ENCODE measurements around the gene ALG6. TPM values are rescaled to one million over a fixed set of nuclear protein-coding genes. Genes with fewer than 3 reads are reported as not detected.

The ALG6 gene
- total and polyA plus RNA-seq, 5 donors from 2014 or later: 20.0 to 26.7 (median 21.2) TPM

DNA sequence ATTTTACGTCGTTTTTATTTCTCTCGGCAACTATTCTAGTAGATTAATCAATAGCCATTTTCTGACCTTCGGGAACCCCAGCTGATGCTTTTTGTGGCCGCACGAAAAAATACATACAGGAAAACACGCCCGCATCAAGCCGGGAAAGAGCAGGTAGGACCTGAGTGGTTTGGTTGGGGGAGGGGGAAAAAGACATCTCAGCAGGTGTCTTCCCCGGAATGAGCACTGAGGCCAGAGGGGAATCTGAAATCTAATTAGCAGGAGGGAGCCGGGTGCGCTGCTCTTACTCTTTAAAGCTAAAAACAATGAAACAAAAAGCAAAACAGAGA, 45.7 kb upstream of the ALG6 start:
- peaks cover 10 to 39% of the 10 kb centered on the region in 2 experiments for H3K9me3 ChIP-seq (ENCODE audit: control insufficient read depth in 2 of 2, low read length in 2 of 2)
- H3K27me3 Mint-ChIP-seq: peaks cover 77% of the 10 kb centered on the region
- ATAC-seq (ENCODE audit: low read depth in 2 of 2): no peak
- H3K4me1 Mint-ChIP-seq: peaks cover 13 to 56% (median 30%) of the 10 kb centered on the region in 4 donors
- peak in 2 of 3 donors; percentile 2 to 30 for DNase-seq
- peak overlapping the region; percentile 12 to 97 (median 88) for H3K27ac Mint-ChIP-seq
- H3K4me3 ChIP-seq (ENCODE audit: low read depth, low read length): peak overlapping the region; percentile 54
- H3K36me3 ChIP-seq (ENCODE audit: control insufficient read depth, insufficient read depth, low read length): no peaks in the 10 kb centered on the region
- H3K4me3 Mint-ChIP-seq: peak overlapping the region; percentile 78 to 95 (median 84)
- H3K27ac ChIP-seq (ENCODE audit: insufficient read depth, low read length, poor library complexity, severe bottlenecking): no peak overlapping the region
- peaks cover 10% of the 10 kb centered on the region for H3K36me3 Mint-ChIP-seq
- peaks cover 48% of the 10 kb centered on the region for H3K27me3 ChIP-seq (ENCODE audit: control insufficient read depth, insufficient read depth, low read length)
- H3K9me3 Mint-ChIP-seq: peaks cover 3 to 38% (median 7%) of the 10 kb centered on the region in 7 donors
- peaks cover 46% of the 10 kb centered on the region for H3K4me1 ChIP-seq (ENCODE audit: control insufficient read depth, insufficient read depth, low read length, poor library complexity, severe bottlenecking)

GRCh38 chr1:63322114-63322943, 45.1 kb upstream of the ALG6 start, which contains the start of gene FOXD3:
FOXD3 (plus strand) TSS chr1:63322567; CDS start chr1:63323059, 492 bp downstream.
- Mint-ChIP-seq H3K27ac (peak within 1 kb of the TSS; percentile 71 to 97 (median 88)), H3K9me3 (peaks cover 3 to 39% (median 7%) of the 10 kb centered on the region in 7 donors), H3K27me3 (peaks cover 83% of the 10 kb centered on the region), H3K4me1 (peaks cover 13 to 60% (median 33%) of the 10 kb centered on the region in 4 donors), H3K4me3 (peak within 1 kb of the TSS; percentile 84 to 95 (median 90)), H3K36me3 (peaks cover 10% of the 10 kb centered on the region)
- ATAC-seq (ENCODE audit: low read depth in 2 of 2): peak in 1 of 2 donors; percentile 24
- peak in 2 of 3 donors; percentile 24 to 41 for DNase-seq
- Histone ChIP-seq H3K4me1 (ENCODE audit: control insufficient read depth, insufficient read depth, low read length, poor library complexity, severe bottlenecking) (peaks cover 46% of the 10 kb centered on the region), H3K4me3 (ENCODE audit: low read depth, low read length) (peak within 1 kb of the TSS; percentile 54), H3K9me3 (ENCODE audit: control insufficient read depth in 2 of 2, low read length in 2 of 2) (peaks cover 10 to 39% of the 10 kb centered on the region in 2 experiments), H3K27ac (ENCODE audit: insufficient read depth, low read length, poor library complexity, severe bottlenecking) (no peak within 1 kb of the TSS), H3K36me3 (ENCODE audit: control insufficient read depth, insufficient read depth, low read length) (no peaks in the 10 kb centered on the region), H3K27me3 (ENCODE audit: control insufficient read depth, insufficient read depth, low read length) (peaks cover 53% of the 10 kb centered on the region)

GRCh38 chr1:63322944-63323864, 44.2 kb upstream of the ALG6 start:
- Histone ChIP-seq H3K27ac (ENCODE audit: insufficient read depth, low read length, poor library complexity, severe bottlenecking) (no peak overlapping the region), H3K9me3 (ENCODE audit: control insufficient read depth in 2 of 2, low read length in 2 of 2) (peaks cover 15 to 33% of the 10 kb centered on the region in 2 experiments), H3K4me1 (ENCODE audit: control insufficient read depth, insufficient read depth, low read length, poor library complexity, severe bottlenecking) (peaks cover 44% of the 10 kb centered on the region), H3K4me3 (ENCODE audit: low read depth, low read length) (peak overlapping the region; percentile 19), H3K27me3 (ENCODE audit: control insufficient read depth, insufficient read depth, low read length) (peaks cover 55% of the 10 kb centered on the region), H3K36me3 (ENCODE audit: control insufficient read depth, insufficient read depth, low read length) (no peaks in the 10 kb centered on the region)
- Mint-ChIP-seq H3K36me3 (peaks cover 10% of the 10 kb centered on the region), H3K27ac (peak overlapping the region; percentile 38 to 73 (median 71)), H3K4me1 (peaks cover 7 to 54% (median 28%) of the 10 kb centered on the region in 4 donors), H3K27me3 (peaks cover 83% of the 10 kb centered on the region), H3K9me3 (peaks cover 3 to 37% (median 10%) of the 10 kb centered on the region in 7 donors), H3K4me3 (peak overlapping the region; percentile 84 to 93 (median 88))
- peak; percentile 56 to 62 for ATAC-seq (ENCODE audit: low read depth in 2 of 2)
- DNase-seq: peak in 2 of 3 donors; percentile 65 to 66

DNA sequence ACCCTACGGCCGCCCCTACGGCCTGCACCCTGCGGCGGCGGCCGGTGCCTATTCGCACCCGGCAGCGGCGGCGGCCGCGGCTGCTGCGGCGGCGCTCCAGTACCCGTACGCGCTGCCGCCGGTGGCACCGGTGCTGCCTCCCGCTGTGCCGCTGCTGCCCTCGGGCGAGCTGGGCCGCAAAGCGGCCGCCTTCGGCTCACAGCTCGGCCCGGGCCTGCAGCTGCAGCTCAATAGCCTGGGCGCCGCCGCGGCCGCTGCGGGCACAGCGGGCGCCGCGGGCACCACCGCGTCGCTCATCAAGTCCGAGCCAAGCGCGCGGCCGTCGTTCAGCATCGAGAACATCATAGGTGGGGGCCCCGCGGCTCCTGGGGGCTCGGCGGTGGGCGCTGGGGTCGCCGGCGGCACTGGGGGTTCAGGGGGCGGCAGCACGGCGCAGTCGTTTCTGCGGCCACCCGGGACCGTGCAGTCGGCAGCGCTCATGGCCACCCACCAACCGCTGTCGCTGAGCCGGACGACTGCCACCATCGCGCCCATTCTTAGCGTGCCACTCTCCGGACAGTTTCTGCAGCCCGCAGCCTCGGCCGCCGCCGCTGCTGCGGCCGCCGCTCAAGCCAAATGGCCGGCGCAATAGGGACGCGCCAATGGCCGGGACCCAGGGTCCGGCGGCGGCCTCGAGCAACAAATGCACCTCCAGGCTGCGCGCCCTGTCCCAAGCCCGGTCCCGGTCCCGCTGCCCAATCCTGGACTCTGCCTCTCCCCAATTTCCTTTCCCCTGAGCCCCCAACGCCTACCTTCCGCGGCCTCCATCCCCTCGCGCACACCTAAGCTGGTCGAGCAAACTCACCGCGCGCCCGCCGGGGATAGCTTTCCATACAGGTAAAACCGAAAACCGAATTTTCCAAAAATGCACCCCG, 43.3 kb upstream of the ALG6 start:
- Mint-ChIP-seq H3K9me3 (peaks cover 2 to 33% (median 9%) of the 10 kb centered on the region in 7 donors), H3K27ac (peak overlapping the region; percentile 38 to 71 (median 55)), H3K27me3 (peaks cover 83% of the 10 kb centered on the region), H3K36me3 (peaks cover 8% of the 10 kb centered on the region), H3K4me1 (peaks cover 11 to 47% (median 25%) of the 10 kb centered on the region in 4 donors), H3K4me3 (peak overlapping the region; percentile 74 to 93 (median 87))
- Histone ChIP-seq H3K9me3 (ENCODE audit: control insufficient read depth in 2 of 2, low read length in 2 of 2) (peaks cover 13 to 23% of the 10 kb centered on the region in 2 experiments), H3K4me3 (ENCODE audit: low read depth, low read length) (no peak overlapping the region), H3K27me3 (ENCODE audit: control insufficient read depth, insufficient read depth, low read length) (peaks cover 56% of the 10 kb centered on the region), H3K36me3 (ENCODE audit: control insufficient read depth, insufficient read depth, low read length) (no peaks in the 10 kb centered on the region), H3K27ac (ENCODE audit: insufficient read depth, low read length, poor library complexity, severe bottlenecking) (no peak overlapping the region), H3K4me1 (ENCODE audit: control insufficient read depth, insufficient read depth, low read length, poor library complexity, severe bottlenecking) (peaks cover 44% of the 10 kb centered on the region)
- no peak for ATAC-seq (ENCODE audit: low read depth in 2 of 2)
- no peak for DNase-seq

DNA sequence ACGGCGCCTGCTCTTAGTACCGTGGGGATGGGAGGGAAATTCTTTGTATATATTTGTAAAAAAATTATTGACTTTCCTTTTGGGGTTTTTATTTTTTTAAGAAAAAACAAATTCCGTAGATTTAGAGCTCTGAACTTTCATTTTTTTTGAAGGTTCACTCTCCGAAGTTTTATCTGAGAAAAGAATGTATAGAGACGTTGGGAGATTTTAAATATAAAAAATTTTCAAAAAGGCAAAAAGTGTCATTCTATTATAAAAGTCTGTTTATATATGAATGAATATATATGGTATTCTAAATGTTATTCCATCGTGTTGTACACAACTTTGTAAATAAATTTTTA, 42.7 kb upstream of the ALG6 start:
- Histone ChIP-seq H3K27ac (ENCODE audit: insufficient read depth, low read length, poor library complexity, severe bottlenecking) (no peak overlapping the region), H3K36me3 (ENCODE audit: control insufficient read depth, insufficient read depth, low read length) (no peaks in the 10 kb centered on the region), H3K4me3 (ENCODE audit: low read depth, low read length) (no peak overlapping the region), H3K9me3 (ENCODE audit: control insufficient read depth in 2 of 2, low read length in 2 of 2) (peaks cover 9 to 17% of the 10 kb centered on the region in 2 experiments), H3K4me1 (ENCODE audit: control insufficient read depth, insufficient read depth, low read length, poor library complexity, severe bottlenecking) (peaks cover 48% of the 10 kb centered on the region), H3K27me3 (ENCODE audit: control insufficient read depth, insufficient read depth, low read length) (peaks cover 56% of the 10 kb centered on the region)
- peaks cover 81% of the 10 kb centered on the region for H3K27me3 Mint-ChIP-seq
- H3K36me3 Mint-ChIP-seq: peaks cover 5% of the 10 kb centered on the region
- H3K27ac Mint-ChIP-seq: peak overlapping the region in 1 of 3 donors; percentile 64
- ATAC-seq (ENCODE audit: low read depth in 2 of 2): no peak
- peaks cover 15 to 49% (median 26%) of the 10 kb centered on the region in 4 donors for H3K4me1 Mint-ChIP-seq
- peak overlapping the region in 3 of 4 donors; percentile 74 to 90 (median 84) for H3K4me3 Mint-ChIP-seq
- peaks cover 0 to 30% (median 6%) of the 10 kb centered on the region in 7 donors for H3K9me3 Mint-ChIP-seq
- no peak for DNase-seq

DNA sequence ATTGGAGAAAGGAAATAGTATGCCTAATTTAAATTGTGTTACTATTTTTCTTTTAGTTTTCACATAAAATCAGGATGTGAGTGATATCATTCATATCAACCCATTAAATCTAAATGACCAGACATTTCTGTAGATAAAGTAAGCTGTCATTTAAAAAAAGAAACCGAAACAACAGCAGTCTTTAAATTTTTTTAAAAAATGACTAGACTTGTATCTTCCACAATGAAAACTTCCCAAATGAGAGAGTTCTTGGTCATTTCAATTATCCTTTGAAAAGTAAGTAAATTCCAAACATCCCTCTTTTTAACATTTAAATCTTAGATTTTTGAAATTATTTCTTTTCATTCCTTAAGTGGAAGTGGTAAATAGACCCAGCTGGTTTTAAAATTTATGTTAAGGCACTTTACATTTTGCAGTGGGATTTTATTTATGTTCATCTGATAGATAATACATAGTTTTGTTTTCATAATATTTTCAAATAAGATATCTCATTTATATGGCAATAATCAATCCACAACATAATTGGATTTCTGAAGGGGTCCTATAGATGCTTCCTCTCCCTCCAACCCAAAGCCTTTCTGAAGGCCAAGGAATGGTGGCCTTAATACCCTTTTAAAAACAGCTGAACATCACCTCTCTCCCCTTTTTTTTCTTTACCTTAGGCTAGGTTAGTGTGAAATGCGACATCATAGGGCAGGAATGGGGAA, 42.0 kb upstream of the ALG6 start:
- no peak overlapping the region for H3K4me3 ChIP-seq (ENCODE audit: low read depth, low read length)
- H3K27me3 ChIP-seq (ENCODE audit: control insufficient read depth, insufficient read depth, low read length): peaks cover 54% of the 10 kb centered on the region
- ATAC-seq (ENCODE audit: low read depth in 2 of 2) (no peak), DNase-seq (no peak)
- no peaks in the 10 kb centered on the region for H3K36me3 ChIP-seq (ENCODE audit: control insufficient read depth, insufficient read depth, low read length)
- Mint-ChIP-seq H3K36me3 (peaks cover 5% of the 10 kb centered on the region), H3K27me3 (peaks cover 78% of the 10 kb centered on the region), H3K9me3 (peaks cover 0 to 26% (median 6%) of the 10 kb centered on the region in 7 donors), H3K4me1 (peaks cover 15 to 46% (median 26%) of the 10 kb centered on the region in 4 donors), H3K4me3 (peak overlapping the region in 3 of 4 donors; percentile 19 to 90 (median 74)), H3K27ac (peak overlapping the region in 2 of 3 donors; percentile 60 to 85)
- peaks cover 9 to 17% of the 10 kb centered on the region in 2 experiments for H3K9me3 ChIP-seq (ENCODE audit: control insufficient read depth in 2 of 2, low read length in 2 of 2)
- H3K4me1 ChIP-seq (ENCODE audit: control insufficient read depth, insufficient read depth, low read length, poor library complexity, severe bottlenecking): peaks cover 54% of the 10 kb centered on the region
- H3K27ac ChIP-seq (ENCODE audit: insufficient read depth, low read length, poor library complexity, severe bottlenecking): no peak overlapping the region
